H9 (cell line): ENCODE results near the gene SIGLEC5. TPM values are rescaled to one million over a fixed set of nuclear protein-coding genes. Genes with fewer than 3 reads are reported as not detected.

ENCODE experiments used
- DNase-seq: peaks from one replicate; pipeline ENCODE4 v3.0.0-alpha.2; 2017
- H2AFZ ChIP-seq: one replicate; pipeline ENCODE4 v1.6.1; 2013; ENCODE audit warnings: mild to moderate bottlenecking, low read length, control low read depth, moderate library complexity
- H2AK5ac ChIP-seq: 2 replicates; pipeline ENCODE4 v1.6.1; 2013; ENCODE audit warnings: low read length, control low read depth, mixed read lengths; ENCODE audit not compliant: insufficient read length
- H2BK120ac ChIP-seq: one replicate; pipeline ENCODE4 v1.6.1; 2013; ENCODE audit warnings: low read depth, mild to moderate bottlenecking, low read length, control low read depth, inconsistent platforms; ENCODE audit not compliant: poor library complexity, severe bottlenecking
- H2BK12ac ChIP-seq: 2 replicates; pipeline ENCODE4 v1.6.1; 2013; ENCODE audit warnings: low read length, control low read depth, mixed read lengths, low read depth; ENCODE audit not compliant: insufficient read length
- H2BK15ac ChIP-seq: 2 replicates; pipeline ENCODE4 v1.6.1; 2013; ENCODE audit warnings: low read depth, low read length, control low read depth
- H2BK20ac ChIP-seq: one replicate; pipeline ENCODE4 v1.6.1; 2013; ENCODE audit warnings: low read depth, mild to moderate bottlenecking, low read length, control low read depth, inconsistent platforms; ENCODE audit not compliant: poor library complexity, severe bottlenecking
- H2BK5ac ChIP-seq: 2 replicates; pipeline ENCODE4 v1.6.1; 2013; ENCODE audit warnings: low read length, control low read depth, mixed read lengths; ENCODE audit not compliant: insufficient read length
- H3K14ac ChIP-seq: 2 replicates; pipeline ENCODE4 v1.6.1; 2013; ENCODE audit warnings: low read length, control low read depth; ENCODE audit not compliant: insufficient read depth
- H3K18ac ChIP-seq: 2 replicates; pipeline ENCODE4 v1.6.1; 2013; ENCODE audit warnings: low read depth, mild to moderate bottlenecking, mixed read lengths, low read length, control low read depth; ENCODE audit not compliant: insufficient read length
- H3K23ac ChIP-seq: 2 replicates; pipeline ENCODE4 v1.6.1; 2013; ENCODE audit warnings: low read length, control low read depth, mixed read lengths, low read depth; ENCODE audit not compliant: insufficient read length
- H3K23me2 ChIP-seq: 2 replicates; pipeline ENCODE4 v1.6.1; 2013; ENCODE audit warnings: low read depth, mild to moderate bottlenecking, mixed read lengths, low read length, control low read depth; ENCODE audit not compliant: insufficient read length, poor library complexity, severe bottlenecking
- H3K27ac ChIP-seq: 2 replicates; pipeline ENCODE4 v1.5.1; 2013; ENCODE audit warnings: low read length, control low read depth, mixed read lengths, low read depth; ENCODE audit not compliant: insufficient read length
- H3K27me3 ChIP-seq: 2 replicates; pipeline ENCODE4 v1.6.1; 2013; ENCODE audit warnings: low read length, control low read depth, inconsistent platforms; ENCODE audit not compliant: insufficient read depth
- H3K4ac ChIP-seq: 2 replicates; pipeline ENCODE4 v1.6.1; 2013; ENCODE audit warnings: low read depth, mild to moderate bottlenecking, control low read depth, inconsistent platforms, low read length, moderate library complexity
- H3K4me1 ChIP-seq: 2 replicates; pipeline ENCODE4 v1.6.1; 2013; ENCODE audit warnings: low read length, control low read depth, inconsistent platforms; ENCODE audit not compliant: insufficient read depth
- H3K4me2 ChIP-seq: 2 replicates; pipeline ENCODE4 v1.6.1; 2013; ENCODE audit warnings: low read length, control low read depth, mixed read lengths; ENCODE audit not compliant: insufficient read length, insufficient read depth
- H3K56ac ChIP-seq: 2 replicates; pipeline ENCODE4 v1.6.1; 2013; ENCODE audit warnings: low read depth, mild to moderate bottlenecking, mixed read lengths, low read length, control low read depth; ENCODE audit not compliant: insufficient read length
- H3K79me1 ChIP-seq: 2 replicates; pipeline ENCODE4 v1.6.1; 2013; ENCODE audit warnings: low read depth, mild to moderate bottlenecking, moderate library complexity, low read length, control low read depth, inconsistent platforms; ENCODE audit not compliant: insufficient read depth, poor library complexity, severe bottlenecking
- H3K79me2 ChIP-seq: 2 replicates; pipeline ENCODE4 v1.6.1; 2013; ENCODE audit warnings: low read length, control low read depth, inconsistent platforms; ENCODE audit not compliant: insufficient read depth
- H3K9ac ChIP-seq: 2 replicates; pipeline ENCODE4 v1.6.1; 2013; ENCODE audit warnings: low read length, control low read depth, mixed read lengths; ENCODE audit not compliant: insufficient read length; ENCODE audit errors: extremely low read depth
- H3K9me3 ChIP-seq: one replicate; pipeline ENCODE4 v1.6.1; 2013; ENCODE audit warnings: low read depth, low read length, inconsistent platforms; ENCODE audit not compliant: control insufficient read depth
- H3T11ph ChIP-seq: one replicate; pipeline ENCODE4 v1.6.1; 2013; ENCODE audit warnings: mild to moderate bottlenecking, low read length, control low read depth, inconsistent platforms
- H4K20me1 ChIP-seq: one replicate; pipeline ENCODE4 v1.6.1; 2013; ENCODE audit not compliant: control insufficient read depth, insufficient read length, insufficient read depth
- H4K5ac ChIP-seq: 2 replicates; pipeline ENCODE4 v1.6.1; 2013; ENCODE audit warnings: low read depth, mild to moderate bottlenecking, mixed read lengths, low read length, control low read depth; ENCODE audit not compliant: insufficient read length
- H4K8ac ChIP-seq: replicated peaks from 2 replicates; pipeline ENCODE4 v1.6.1; 2013; ENCODE audit warnings: low read length, control low read depth, mixed read lengths, low read depth; ENCODE audit not compliant: insufficient read length
- H4K91ac ChIP-seq: 2 replicates; pipeline ENCODE4 v1.6.1; 2013; ENCODE audit warnings: low read depth, mild to moderate bottlenecking, moderate library complexity, mixed read lengths, low read length, control low read depth; ENCODE audit not compliant: insufficient read length
- H3K27ac Mint-ChIP-seq, 3 experiments: 2 replicates in 2 of 3; 3 replicates in 1 of 3; pipeline ENCODE4 v1.8.0; 2020 to 2021; ENCODE audit warnings: mixed read lengths in 3 of 3, mild to moderate bottlenecking in 1 of 3, moderate library complexity in 1 of 3
- H3K27me3 Mint-ChIP-seq: 2 replicates; pipeline ENCODE4 v1.8.0; 2021; ENCODE audit warnings: low read depth, mild to moderate bottlenecking, moderate library complexity, mixed read lengths
- H3K36me3 Mint-ChIP-seq, 3 experiments: 2 replicates in 2 of 3; 3 replicates in 1 of 3; pipeline ENCODE4 v1.8.0; 2020 to 2021; ENCODE audit warnings: low read depth in 3 of 3, mixed read lengths in 3 of 3; ENCODE audit not compliant: insufficient read depth in 1 of 3
- H3K4me1 Mint-ChIP-seq, 2 experiments: 2 replicates each; pipeline ENCODE4 v1.8.0; 2020; ENCODE audit warnings: mixed read lengths in 2 of 2
- H3K4me3 Mint-ChIP-seq, 2 experiments: 2 replicates in 1 of 2; 3 replicates in 1 of 2; pipeline ENCODE4 v1.8.0; 2020 to 2021; ENCODE audit warnings: mild to moderate bottlenecking in 2 of 2, mixed read lengths in 2 of 2, moderate library complexity in 1 of 2
- H3K9me3 Mint-ChIP-seq, 2 experiments: 2 replicates in 1 of 2; 3 replicates in 1 of 2; pipeline ENCODE4 v1.8.0; 2020; ENCODE audit warnings: mild to moderate bottlenecking in 2 of 2, mixed read lengths in 2 of 2, moderate library complexity in 1 of 2
- WGBS: extraction: QIAGEN DNeasy Blood & Tissue Kit; methylation state at CpG from one replicate; pipeline ENCODE4 v1.1.7; 2013; ENCODE audit warnings: missing lambda C conversion rate, low lambda C conversion rate, mixed read lengths; ENCODE audit not compliant: insufficient read length; ENCODE audit errors: extremely low coverage; 5-methylcytosine and 5-hydroxymethylcytosine counted together
- total RNA-seq: library from RNA; stranded (reverse); gene quantifications from 2 replicates; pipeline ENCODE4 v1.2.1, GENCODE V29; 2021
- TF ChIP-seq, protein P1 (sequence below): fragments of 200-600 bp; sonication (generic); conservative IDR thresholded peaks from 3 replicates; pipeline ENCODE4 v1.8.0; 2021; ENCODE audit warnings: antibody characterized with exemption, mild to moderate bottlenecking

The SIGLEC5 gene
- total RNA-seq, 1 experiment from 2014 or later = not detected

DNA sequence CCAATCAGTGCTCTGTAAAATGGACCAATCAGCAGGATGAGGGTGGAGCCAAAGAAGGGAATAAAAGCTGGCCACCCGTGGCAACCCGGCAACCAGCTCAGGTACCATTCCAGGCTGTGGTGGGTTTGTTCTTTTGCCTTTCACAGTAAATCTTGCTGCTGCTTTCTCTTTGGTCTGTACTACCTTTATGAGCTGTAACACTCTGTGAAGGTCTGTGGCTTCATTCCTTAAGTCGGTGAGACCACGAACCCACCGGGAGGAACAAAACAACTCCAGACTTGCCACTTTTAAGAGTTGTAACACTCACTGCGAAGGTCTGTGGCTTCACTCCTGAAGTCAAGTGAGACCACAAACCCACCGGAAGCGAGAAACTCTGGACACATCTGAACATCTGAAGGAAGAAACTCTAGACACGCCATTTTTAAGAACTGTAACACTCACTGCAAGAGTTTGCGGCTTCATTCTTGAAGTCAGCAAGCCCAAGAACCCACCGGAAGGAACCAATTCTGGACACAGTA lies 46.4 kb upstream of the SIGLEC5 start:
- Histone ChIP-seq H3K14ac (no peak overlapping the region), H3K79me1 (no peaks in the 10 kb centered on the region), H3K9me3 (no peaks in the 10 kb centered on the region), H3K79me2 (no peaks in the 10 kb centered on the region), H3K27me3 (no peaks in the 10 kb centered on the region), H3T11ph (no peak overlapping the region), H4K20me1 (no peaks in the 10 kb centered on the region), H4K91ac (no peak overlapping the region), H3K4me2 (no peak overlapping the region), H3K56ac (no peak overlapping the region), H3K23me2 (no peaks in the 10 kb centered on the region), H2BK120ac (no peak overlapping the region), H3K9ac (no peak overlapping the region), H2AK5ac (no peak overlapping the region), H2BK15ac (no peak overlapping the region), H2AFZ (no peak overlapping the region), H2BK5ac (no peak overlapping the region), H3K27ac (no peak overlapping the region), H4K5ac (no peak overlapping the region), H2BK12ac (no peak overlapping the region), H3K4ac (no peak overlapping the region), H3K18ac (no peak overlapping the region), H3K23ac (no peak overlapping the region), H2BK20ac (no peak overlapping the region), H3K4me1 (no peaks in the 10 kb centered on the region), H4K8ac (no peak overlapping the region)
- no peaks in the 10 kb centered on the region for H3K4me1 Mint-ChIP-seq
- peaks cover 8 to 54% of the 10 kb centered on the region in 2 experiments for H3K9me3 Mint-ChIP-seq
- H3K4me3 Mint-ChIP-seq = no peak overlapping the region
- peaks cover 23% of the 10 kb centered on the region for H3K27me3 Mint-ChIP-seq
- TF ChIP-seq, protein P1, sequence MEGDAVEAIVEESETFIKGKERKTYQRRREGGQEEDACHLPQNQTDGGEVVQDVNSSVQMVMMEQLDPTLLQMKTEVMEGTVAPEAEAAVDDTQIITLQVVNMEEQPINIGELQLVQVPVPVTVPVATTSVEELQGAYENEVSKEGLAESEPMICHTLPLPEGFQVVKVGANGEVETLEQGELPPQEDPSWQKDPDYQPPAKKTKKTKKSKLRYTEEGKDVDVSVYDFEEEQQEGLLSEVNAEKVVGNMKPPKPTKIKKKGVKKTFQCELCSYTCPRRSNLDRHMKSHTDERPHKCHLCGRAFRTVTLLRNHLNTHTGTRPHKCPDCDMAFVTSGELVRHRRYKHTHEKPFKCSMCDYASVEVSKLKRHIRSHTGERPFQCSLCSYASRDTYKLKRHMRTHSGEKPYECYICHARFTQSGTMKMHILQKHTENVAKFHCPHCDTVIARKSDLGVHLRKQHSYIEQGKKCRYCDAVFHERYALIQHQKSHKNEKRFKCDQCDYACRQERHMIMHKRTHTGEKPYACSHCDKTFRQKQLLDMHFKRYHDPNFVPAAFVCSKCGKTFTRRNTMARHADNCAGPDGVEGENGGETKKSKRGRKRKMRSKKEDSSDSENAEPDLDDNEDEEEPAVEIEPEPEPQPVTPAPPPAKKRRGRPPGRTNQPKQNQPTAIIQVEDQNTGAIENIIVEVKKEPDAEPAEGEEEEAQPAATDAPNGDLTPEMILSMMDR = no peak
- WGBS = no CpG with 5 or more reads among the region's 11 CpGs
- H3K27ac Mint-ChIP-seq = no peak overlapping the region
- H3K36me3 Mint-ChIP-seq = no peaks in the 10 kb centered on the region; a peak in 1 of 7 replicates
- DNase-seq = no peak
